ENCODE data around the gene AFMID. TPM values are rescaled to one million over a fixed set of nuclear protein-coding genes. Genes with fewer than 3 reads are reported as not detected.

AFMID gene
- total RNA-seq, 1 experiment from 2014 or later: 22.2 TPM

DNA sequence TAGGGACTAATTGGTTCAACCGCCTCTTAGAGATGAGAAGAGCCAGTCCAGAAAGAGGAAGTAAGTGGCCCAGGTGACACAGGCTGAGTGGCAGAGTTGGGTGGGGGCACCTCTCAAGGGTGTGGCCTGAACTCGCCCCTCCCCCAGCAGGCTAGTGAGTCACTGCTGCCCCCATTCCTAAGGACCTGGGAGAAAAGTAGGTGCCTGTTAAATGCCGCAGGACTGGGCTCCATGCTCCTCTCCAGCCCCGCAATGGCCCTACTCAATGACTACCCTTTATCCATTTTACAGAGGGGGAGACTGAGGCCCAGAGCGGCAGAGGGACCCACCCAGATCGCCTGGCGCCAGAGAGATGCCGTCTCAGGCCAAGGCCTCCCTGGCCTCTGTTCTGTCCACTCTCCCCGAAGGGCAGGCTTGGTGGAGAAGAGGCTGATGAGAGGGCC is 52.3 kb downstream of the AFMID start:
- no peak for TF ChIP-seq CTCF (IDR thresholded peaks at IDR 0.05; ENCODE audit: unreplicated experiment)
- intact Hi-C loops (cut with micrococcal nuclease): no loop called here
- Mint-ChIP-seq H3K27ac (ENCODE audit: low read depth, unreplicated experiment) (no peak overlapping the region), H3K9me3 (ENCODE audit: unreplicated experiment) (no peaks in the 10 kb centered on the region), H3K4me1 (ENCODE audit: insufficient read depth, unreplicated experiment) (peaks cover 4% of the 10 kb centered on the region), H3K27me3 (ENCODE audit: insufficient read depth, unreplicated experiment) (no peaks in the 10 kb centered on the region), H3K4me3 (ENCODE audit: unreplicated experiment) (no peak overlapping the region), H3K36me3 (ENCODE audit: insufficient read depth, unreplicated experiment) (peaks cover 6% of the 10 kb centered on the region)
- BruUV-seq (replicated peaks): no TSS peak
- ChIA-PET CTCF (interaction anchor here (1.2 kb wide), 1 partner anchor 65 kb away, joined by 4 read pairs; no protein-coding TSS in a partner anchor), POLR2A (no interaction called here)
- no peak for DNase-seq (ENCODE audit: unreplicated experiment)

- intact Hi-C loops (cut with micrococcal nuclease): no loop called here
- Mint-ChIP-seq H3K36me3 (ENCODE audit: insufficient read depth, unreplicated experiment) (peaks cover 6% of the 10 kb centered on the region), H3K4me3 (ENCODE audit: unreplicated experiment) (no peak overlapping the region), H3K9me3 (ENCODE audit: unreplicated experiment) (no peaks in the 10 kb centered on the region), H3K4me1 (ENCODE audit: insufficient read depth, unreplicated experiment) (peaks cover 4% of the 10 kb centered on the region), H3K27me3 (ENCODE audit: insufficient read depth, unreplicated experiment) (no peaks in the 10 kb centered on the region), H3K27ac (ENCODE audit: low read depth, unreplicated experiment) (no peak overlapping the region)
- no peak for DNase-seq (ENCODE audit: unreplicated experiment)
- ChIA-PET CTCF (interaction anchor here (1.1 kb wide), 1 partner anchor 10 kb away, joined by 10 read pairs; no protein-coding TSS in a partner anchor), POLR2A (no interaction called here)
- BruUV-seq (replicated peaks): no TSS peak
- no peak for TF ChIP-seq CTCF (IDR thresholded peaks at IDR 0.05; ENCODE audit: unreplicated experiment)
Measured at GRCh38 chr17:78240012-78240655, 53.0 kb downstream of the AFMID start.

DNA sequence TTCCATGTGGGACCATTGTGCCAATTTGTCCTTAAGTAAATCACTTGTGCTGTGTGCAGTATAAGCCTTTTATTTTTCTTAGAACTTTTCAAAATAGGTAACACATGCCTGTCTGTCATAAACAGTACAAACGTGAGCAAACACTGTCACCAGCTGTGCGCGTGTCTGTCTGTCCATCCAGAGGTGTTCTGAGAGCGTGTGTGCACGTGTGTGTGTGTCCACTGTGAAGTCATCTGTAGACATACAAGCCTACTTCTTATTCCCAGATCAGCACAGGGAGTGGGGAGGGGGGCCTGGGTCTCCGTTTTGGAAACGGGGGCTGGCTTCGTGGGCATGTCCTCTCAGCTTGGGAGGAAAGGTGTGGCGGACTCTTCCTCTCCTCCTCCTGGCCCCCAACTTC is 53.7 kb downstream of the AFMID start:
- ChIA-PET POLR2A (no interaction called here), CTCF (interaction anchor here (1.1 kb wide), 1 partner anchor 9 kb away, joined by 10 read pairs; no protein-coding TSS in a partner anchor)
- no peak overlapping the region for H3K4me3 Mint-ChIP-seq (ENCODE audit: unreplicated experiment)
- no peak for DNase-seq (ENCODE audit: unreplicated experiment)
- H3K36me3 Mint-ChIP-seq (ENCODE audit: insufficient read depth, unreplicated experiment): peaks cover 6% of the 10 kb centered on the region
- H3K27ac Mint-ChIP-seq (ENCODE audit: low read depth, unreplicated experiment): no peak overlapping the region
- no peaks in the 10 kb centered on the region for H3K27me3 Mint-ChIP-seq (ENCODE audit: insufficient read depth, unreplicated experiment)
- no TSS peak for BruUV-seq (replicated peaks)
- H3K4me1 Mint-ChIP-seq (ENCODE audit: insufficient read depth, unreplicated experiment): peaks cover 4% of the 10 kb centered on the region
- intact Hi-C loops (cut with micrococcal nuclease): no loop called here
- TF ChIP-seq CTCF (IDR thresholded peaks at IDR 0.05; ENCODE audit: unreplicated experiment): no peak
- H3K9me3 Mint-ChIP-seq (ENCODE audit: unreplicated experiment): no peaks in the 10 kb centered on the region

- H3K27ac Mint-ChIP-seq (ENCODE audit: low read depth, unreplicated experiment): no peak overlapping the region
- no peaks in the 10 kb centered on the region for H3K27me3 Mint-ChIP-seq (ENCODE audit: insufficient read depth, unreplicated experiment)
- peaks cover 4% of the 10 kb centered on the region for H3K4me1 Mint-ChIP-seq (ENCODE audit: insufficient read depth, unreplicated experiment)
- H3K9me3 Mint-ChIP-seq (ENCODE audit: unreplicated experiment): no peaks in the 10 kb centered on the region
- no peak for TF ChIP-seq CTCF (IDR thresholded peaks at IDR 0.05; ENCODE audit: unreplicated experiment)
- H3K36me3 Mint-ChIP-seq (ENCODE audit: insufficient read depth, unreplicated experiment): peaks cover 6% of the 10 kb centered on the region
- no peak overlapping the region for H3K4me3 Mint-ChIP-seq (ENCODE audit: unreplicated experiment)
- intact Hi-C loops (cut with micrococcal nuclease): no loop called here
- no TSS peak for BruUV-seq (replicated peaks)
- peak; percentile 33 for DNase-seq (ENCODE audit: unreplicated experiment)
- ChIA-PET CTCF (interaction anchor here (1.1 kb wide), 1 partner anchor 9 kb away, joined by 10 read pairs; no protein-coding TSS in a partner anchor), POLR2A (no interaction called here)
Measured at GRCh38 chr17:78241277-78242023, 54.3 kb downstream of the AFMID start.
